Breast epithelium (tissue), 3 donors: ENCODE data around the gene H19.

ENCODE experiments used
- POLR2A ChIP-seq: fragments of 450-650 bp; IDR thresholded peaks from one replicate; pipeline ENCODE4 v1.6.1; 2016; ENCODE audit warnings: antibody characterized with exemption, mild to moderate bottlenecking, moderate library complexity
- POLR2AphosphoS5 ChIP-seq, 3 donors: sonication (generic); formaldehyde crosslinking; IDR thresholded peaks; one replicate each; pipeline ENCODE4 v1.6.1; 2017; ENCODE audit warnings: antibody characterized with exemption in 3 of 3
- TF ChIP-seq, protein P1 (sequence below), 3 donors: fragments of 450-650 bp; IDR thresholded peaks; one replicate each; pipeline ENCODE4 v1.5.1; 2016 to 2017; ENCODE audit warnings: antibody characterized with exemption in 3 of 3, mild to moderate bottlenecking in 3 of 3, moderate library complexity in 3 of 3

- TF ChIP-seq POLR2A (no peak), POLR2AphosphoS5 (IDR thresholded peaks at IDR 0.05) (no peak)
- TF ChIP-seq, protein P1, sequence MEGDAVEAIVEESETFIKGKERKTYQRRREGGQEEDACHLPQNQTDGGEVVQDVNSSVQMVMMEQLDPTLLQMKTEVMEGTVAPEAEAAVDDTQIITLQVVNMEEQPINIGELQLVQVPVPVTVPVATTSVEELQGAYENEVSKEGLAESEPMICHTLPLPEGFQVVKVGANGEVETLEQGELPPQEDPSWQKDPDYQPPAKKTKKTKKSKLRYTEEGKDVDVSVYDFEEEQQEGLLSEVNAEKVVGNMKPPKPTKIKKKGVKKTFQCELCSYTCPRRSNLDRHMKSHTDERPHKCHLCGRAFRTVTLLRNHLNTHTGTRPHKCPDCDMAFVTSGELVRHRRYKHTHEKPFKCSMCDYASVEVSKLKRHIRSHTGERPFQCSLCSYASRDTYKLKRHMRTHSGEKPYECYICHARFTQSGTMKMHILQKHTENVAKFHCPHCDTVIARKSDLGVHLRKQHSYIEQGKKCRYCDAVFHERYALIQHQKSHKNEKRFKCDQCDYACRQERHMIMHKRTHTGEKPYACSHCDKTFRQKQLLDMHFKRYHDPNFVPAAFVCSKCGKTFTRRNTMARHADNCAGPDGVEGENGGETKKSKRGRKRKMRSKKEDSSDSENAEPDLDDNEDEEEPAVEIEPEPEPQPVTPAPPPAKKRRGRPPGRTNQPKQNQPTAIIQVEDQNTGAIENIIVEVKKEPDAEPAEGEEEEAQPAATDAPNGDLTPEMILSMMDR (IDR thresholded peaks at IDR 0.05): no peak
Observed at GRCh38 chr11:1953489-1954266, 44.0 kb downstream of the H19 start.
